ENCODE results near the gene ZNF48. TPM values are rescaled to one million over a fixed set of nuclear protein-coding genes. Genes with fewer than 3 reads are reported as not detected.
A peak's percentile ranks its signal among the peaks of the same experiment; 100 is the strongest.

Gene ZNF48
- total RNA-seq, 1 experiment from 2014 or later = 8.9 TPM

GRCh38 chr16:30383521-30383920 is 11.7 kb upstream of the ZNF48 start:
- no TSS peak for BruUV-seq (replicated peaks)
- ChIA-PET CTCF (interaction anchor here (0.6 kb wide), 1 partner anchor 759 kb away, joined by 3 read pairs; no protein-coding TSS in a partner anchor), POLR2A (ENCODE audit: unreplicated experiment) (no interaction called here)

GRCh38 chr16:30394592-30395154 is 547 bp upstream of the ZNF48 start:
- no peaks in the 10 kb centered on the region for H3K36me3 ChIP-seq (ENCODE audit: low read depth, low read length)
- peak overlapping the region; percentile 61 for H3K9ac ChIP-seq (ENCODE audit: low read length)
- no peaks in the 10 kb centered on the region for H3K9me3 ChIP-seq (ENCODE audit: low read length)
- H3K27ac ChIP-seq (ENCODE audit: low read length) = no peak overlapping the region
- intact Hi-C loops (cut with micrococcal nuclease) = loop anchor here (2.0 kb wide), 1 partner anchor 16 kb away; no protein-coding TSS in a partner anchor
- peak overlapping the region; percentile 90 for H2AFZ ChIP-seq (ENCODE audit: low read length)
- ChIA-PET CTCF (interaction anchor here (0.6 to 1.0 kb wide), 3 partner anchors 15 to 362 kb away, joined by 3 to 8 read pairs (median 4); partner anchors contain the start of gene TBC1D10B), POLR2A (ENCODE audit: unreplicated experiment) (interaction anchor here (0.6 kb wide), 1 partner anchor 203 kb away, joined by 3 read pairs; no protein-coding TSS in a partner anchor)
- DNase-seq = no peak
- TF ChIP-seq, protein P1, sequence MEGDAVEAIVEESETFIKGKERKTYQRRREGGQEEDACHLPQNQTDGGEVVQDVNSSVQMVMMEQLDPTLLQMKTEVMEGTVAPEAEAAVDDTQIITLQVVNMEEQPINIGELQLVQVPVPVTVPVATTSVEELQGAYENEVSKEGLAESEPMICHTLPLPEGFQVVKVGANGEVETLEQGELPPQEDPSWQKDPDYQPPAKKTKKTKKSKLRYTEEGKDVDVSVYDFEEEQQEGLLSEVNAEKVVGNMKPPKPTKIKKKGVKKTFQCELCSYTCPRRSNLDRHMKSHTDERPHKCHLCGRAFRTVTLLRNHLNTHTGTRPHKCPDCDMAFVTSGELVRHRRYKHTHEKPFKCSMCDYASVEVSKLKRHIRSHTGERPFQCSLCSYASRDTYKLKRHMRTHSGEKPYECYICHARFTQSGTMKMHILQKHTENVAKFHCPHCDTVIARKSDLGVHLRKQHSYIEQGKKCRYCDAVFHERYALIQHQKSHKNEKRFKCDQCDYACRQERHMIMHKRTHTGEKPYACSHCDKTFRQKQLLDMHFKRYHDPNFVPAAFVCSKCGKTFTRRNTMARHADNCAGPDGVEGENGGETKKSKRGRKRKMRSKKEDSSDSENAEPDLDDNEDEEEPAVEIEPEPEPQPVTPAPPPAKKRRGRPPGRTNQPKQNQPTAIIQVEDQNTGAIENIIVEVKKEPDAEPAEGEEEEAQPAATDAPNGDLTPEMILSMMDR (conservative IDR thresholded peaks at IDR 0.05; ENCODE audit: low read depth, low read length) = no peak
- TF ChIP-seq EZH2phosphoT487 (IDR thresholded peaks at IDR 0.05; ENCODE audit: borderline replicate concordance, low read length) (no peak), EZH2 (IDR thresholded peaks at IDR 0.05; ENCODE audit: low read length, unreplicated experiment) (no peak)
- no peaks in the 10 kb centered on the region for H3K9me2 ChIP-seq (replicated peaks; ENCODE audit: low read length)
- H3K4me2 ChIP-seq (ENCODE audit: low read length) = peak overlapping the region; percentile 85
- no peaks in the 10 kb centered on the region for H3F3A ChIP-seq (ENCODE audit: low read length, unreplicated experiment)
- no peaks in the 10 kb centered on the region for H3K27me3 ChIP-seq (ENCODE audit: low read length)
- peak overlapping the region; percentile 84 for H3K4me3 ChIP-seq (ENCODE audit: low read length)
- peaks cover 20% of the 10 kb centered on the region for H3K79me2 ChIP-seq (ENCODE audit: low read length)
- BruUV-seq (replicated peaks) = no TSS peak
- H4K20me1 ChIP-seq (ENCODE audit: low read length) = no peaks in the 10 kb centered on the region
- no peak for ATAC-seq
- no peaks in the 10 kb centered on the region for H3K4me1 ChIP-seq (ENCODE audit: insufficient read depth, low read length)

More at GRCh38 chr16:30383521-30383920, 11.7 kb upstream of the ZNF48 start:
- no peaks in the 10 kb centered on the region for H3K36me3 ChIP-seq (ENCODE audit: low read depth, low read length)
- no peaks in the 10 kb centered on the region for H3K9me3 ChIP-seq (ENCODE audit: low read length)
- TF ChIP-seq EZH2 (IDR thresholded peaks at IDR 0.05; ENCODE audit: low read length, unreplicated experiment) (no peak), EZH2phosphoT487 (IDR thresholded peaks at IDR 0.05; ENCODE audit: borderline replicate concordance, low read length) (no peak)
- TF ChIP-seq, protein P1 (conservative IDR thresholded peaks at IDR 0.05; ENCODE audit: low read depth, low read length) = no peak
- H3K9ac ChIP-seq (ENCODE audit: low read length) = no peak overlapping the region
- no peak overlapping the region for H2AFZ ChIP-seq (ENCODE audit: low read length)
- no peaks in the 10 kb centered on the region for H3F3A ChIP-seq (ENCODE audit: low read length, unreplicated experiment)
- no peaks in the 10 kb centered on the region for H3K9me2 ChIP-seq (replicated peaks; ENCODE audit: low read length)
- H3K4me1 ChIP-seq (ENCODE audit: insufficient read depth, low read length) = no peaks in the 10 kb centered on the region
- H3K4me3 ChIP-seq (ENCODE audit: low read length) = no peak overlapping the region
- H3K4me2 ChIP-seq (ENCODE audit: low read length) = no peak overlapping the region
- H3K27ac ChIP-seq (ENCODE audit: low read length) = no peak overlapping the region
- ATAC-seq (no peak), DNase-seq (no peak)
- intact Hi-C loops (cut with micrococcal nuclease) = no loop called here
- no peaks in the 10 kb centered on the region for H3K27me3 ChIP-seq (ENCODE audit: low read length)
- no peaks in the 10 kb centered on the region for H3K79me2 ChIP-seq (ENCODE audit: low read length)
- no peaks in the 10 kb centered on the region for H4K20me1 ChIP-seq (ENCODE audit: low read length)
